ENCODE measurements around the gene CHST8.

The CHST8 gene

DNA sequence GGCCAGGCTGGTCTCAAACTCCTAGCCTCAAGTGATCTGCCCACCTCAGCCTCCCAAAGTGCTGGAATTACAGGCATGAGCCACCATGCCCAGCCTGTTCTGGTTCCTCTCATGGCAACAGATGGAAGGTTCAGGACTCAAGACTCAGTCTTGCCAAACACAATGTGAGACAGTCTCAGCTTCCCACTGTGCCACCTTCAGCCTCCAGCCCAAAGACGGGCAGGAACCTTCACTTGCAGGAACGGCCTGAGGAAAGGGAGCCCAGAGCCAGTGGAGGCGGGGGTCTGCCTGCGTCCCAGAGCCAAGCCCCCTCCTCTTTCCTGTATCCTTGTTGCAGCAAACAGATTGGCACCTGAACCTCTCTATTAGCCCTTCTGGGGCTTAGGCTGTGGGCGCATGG is 2.9 kb upstream of the CHST8 start:
- no peak for DNase-seq

DNA sequence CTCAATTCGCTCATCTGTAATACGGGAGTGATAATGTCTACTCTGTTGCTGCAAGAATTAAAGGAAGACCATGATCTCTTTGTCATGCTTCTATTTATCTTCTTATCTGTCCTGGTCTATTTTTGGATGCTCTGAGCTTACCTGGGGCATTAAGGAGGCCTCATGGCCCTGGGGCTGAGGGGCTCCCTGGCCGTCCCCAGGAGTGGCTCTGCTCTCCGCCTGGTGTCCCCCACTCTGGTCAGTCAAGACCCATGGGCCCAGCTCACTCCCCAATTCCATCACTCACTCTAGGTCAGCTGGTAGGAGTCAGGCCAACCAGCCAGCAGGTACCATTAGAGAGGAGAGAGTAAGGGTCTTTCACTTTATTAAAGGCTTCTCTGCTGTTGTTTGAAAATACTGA is 1.1 kb upstream of the CHST8 start:
- no peak for DNase-seq

DNA sequence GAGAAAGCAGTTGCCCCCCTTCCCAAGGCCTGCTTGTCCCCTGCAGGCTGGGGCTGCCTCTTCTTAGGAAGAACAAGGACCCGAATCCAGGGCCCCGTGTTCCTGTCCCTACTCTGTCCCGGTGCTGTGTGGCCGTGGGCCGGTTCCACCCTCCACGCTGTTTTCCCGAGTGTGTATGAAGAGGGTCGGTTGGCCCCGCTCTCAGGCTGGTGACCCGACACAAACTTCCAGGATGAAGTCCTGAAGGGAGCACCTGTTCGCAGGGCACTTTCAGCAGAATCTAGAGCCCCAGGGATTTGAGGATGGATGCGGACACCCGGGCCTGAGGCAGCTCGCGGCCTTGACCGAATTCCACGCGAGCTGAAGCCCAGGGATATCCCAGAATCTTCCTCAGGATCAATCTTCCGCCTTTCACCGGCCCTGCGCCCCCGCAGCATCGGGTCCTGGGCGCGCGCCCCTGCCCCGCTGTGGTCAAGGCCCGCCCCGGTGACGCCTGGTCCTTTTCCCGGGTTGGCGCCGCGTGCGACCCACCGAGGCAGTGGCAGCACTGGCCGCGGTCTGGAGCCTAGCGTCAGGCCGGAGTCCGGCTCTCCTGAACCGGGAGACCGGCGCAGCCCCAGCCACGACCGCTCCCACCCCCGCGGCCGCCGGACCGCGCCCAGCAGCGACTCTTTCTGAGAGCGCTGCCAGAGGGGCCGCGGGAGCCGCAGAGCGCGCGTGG is 528 bp upstream of the CHST8 start:
- DNase-seq: no peak

DNA sequence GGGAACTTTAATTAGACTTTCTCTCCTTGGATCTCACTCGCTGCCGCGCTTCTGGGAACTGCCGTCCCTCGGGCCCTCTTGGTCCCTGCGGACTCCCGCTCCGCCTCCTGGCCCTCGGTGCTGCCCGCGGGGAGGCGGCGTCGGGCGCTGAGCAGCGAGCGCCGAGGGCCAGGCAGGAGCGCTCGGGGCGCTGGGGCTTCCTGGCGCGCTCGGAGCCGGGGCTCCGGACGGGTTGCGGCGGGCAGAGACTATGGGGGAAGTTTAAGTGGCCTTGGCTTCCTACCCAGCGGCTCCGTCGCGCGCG is 704 bp downstream of the CHST8 start:
- DNase-seq: no peak

DNA sequence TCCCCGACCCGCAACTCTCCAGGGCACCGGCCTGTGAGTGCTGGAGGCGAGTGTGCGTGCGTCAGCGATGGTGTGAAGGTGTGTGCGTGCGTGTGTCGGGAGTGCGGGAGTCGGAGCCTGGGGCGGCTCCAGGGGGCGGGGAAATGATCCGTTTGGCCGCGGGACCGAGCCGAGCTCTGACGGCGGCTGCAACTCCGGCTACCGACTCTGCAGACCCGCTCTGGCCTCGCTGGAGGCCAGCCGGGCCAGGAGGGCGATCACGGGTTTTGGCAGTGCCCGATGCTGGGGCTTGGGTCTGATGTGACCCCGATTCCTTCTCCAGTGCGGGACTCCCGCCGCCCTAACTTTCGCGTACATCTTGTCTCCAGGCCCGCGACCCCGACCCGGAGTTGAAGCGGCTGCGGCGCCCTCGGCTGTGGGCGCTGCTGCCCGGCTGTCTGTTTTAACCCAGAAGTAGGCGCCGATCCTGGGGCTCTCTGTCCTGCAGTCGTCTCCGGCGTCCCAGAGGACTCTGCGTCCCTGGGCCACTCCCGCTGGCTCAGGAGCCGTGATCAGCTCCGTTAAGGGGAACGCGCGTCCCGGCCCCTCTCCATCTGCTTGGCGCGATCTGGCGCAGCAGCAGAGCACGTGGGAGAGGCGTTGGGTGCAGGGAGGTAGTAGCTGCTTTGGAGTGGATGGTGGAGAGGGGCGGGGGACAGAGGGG is 1.2 kb downstream of the CHST8 start:
- no peak for DNase-seq

DNA sequence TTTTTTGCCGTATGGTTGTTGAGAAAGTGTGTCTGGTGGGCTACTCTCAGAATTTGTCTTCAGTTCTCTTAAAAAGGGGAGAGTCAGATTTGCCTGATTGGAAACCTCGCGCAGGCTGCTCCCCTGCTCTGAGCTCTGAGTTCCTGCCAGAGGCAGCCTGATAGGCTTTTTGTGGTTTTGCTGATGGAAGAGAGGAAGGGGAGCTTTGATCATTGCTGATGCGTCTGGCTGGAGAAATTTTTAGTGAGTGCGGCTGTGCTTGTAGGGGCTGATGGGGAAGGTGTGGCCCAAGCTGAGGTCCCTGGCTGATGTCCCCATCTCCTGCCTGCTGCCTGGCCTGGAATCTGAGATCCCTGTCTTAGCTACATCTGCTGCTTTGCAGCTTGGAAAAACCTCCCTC is 2.8 kb downstream of the CHST8 start:
- DNase-seq: no peak

DNA sequence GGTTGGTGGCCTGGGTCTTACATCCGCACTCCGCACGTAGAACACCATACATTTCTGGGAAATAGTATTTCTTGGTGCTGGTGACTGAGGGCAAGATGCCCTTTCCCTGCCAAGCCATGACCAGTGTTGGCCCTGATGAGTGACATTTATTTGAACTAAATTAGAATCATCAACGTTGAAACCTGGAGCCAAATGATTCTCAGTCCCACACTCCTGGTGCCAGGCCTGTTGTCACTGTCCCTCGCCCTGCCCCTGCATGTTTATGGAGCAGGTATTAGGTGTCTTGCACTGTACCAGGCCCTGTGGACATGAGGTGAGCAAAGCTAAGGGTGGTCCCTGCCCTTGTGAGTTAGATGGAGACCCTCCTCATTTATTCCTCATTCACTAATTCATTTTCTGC is 5.8 kb downstream of the CHST8 start:
- no peak for DNase-seq

DNA sequence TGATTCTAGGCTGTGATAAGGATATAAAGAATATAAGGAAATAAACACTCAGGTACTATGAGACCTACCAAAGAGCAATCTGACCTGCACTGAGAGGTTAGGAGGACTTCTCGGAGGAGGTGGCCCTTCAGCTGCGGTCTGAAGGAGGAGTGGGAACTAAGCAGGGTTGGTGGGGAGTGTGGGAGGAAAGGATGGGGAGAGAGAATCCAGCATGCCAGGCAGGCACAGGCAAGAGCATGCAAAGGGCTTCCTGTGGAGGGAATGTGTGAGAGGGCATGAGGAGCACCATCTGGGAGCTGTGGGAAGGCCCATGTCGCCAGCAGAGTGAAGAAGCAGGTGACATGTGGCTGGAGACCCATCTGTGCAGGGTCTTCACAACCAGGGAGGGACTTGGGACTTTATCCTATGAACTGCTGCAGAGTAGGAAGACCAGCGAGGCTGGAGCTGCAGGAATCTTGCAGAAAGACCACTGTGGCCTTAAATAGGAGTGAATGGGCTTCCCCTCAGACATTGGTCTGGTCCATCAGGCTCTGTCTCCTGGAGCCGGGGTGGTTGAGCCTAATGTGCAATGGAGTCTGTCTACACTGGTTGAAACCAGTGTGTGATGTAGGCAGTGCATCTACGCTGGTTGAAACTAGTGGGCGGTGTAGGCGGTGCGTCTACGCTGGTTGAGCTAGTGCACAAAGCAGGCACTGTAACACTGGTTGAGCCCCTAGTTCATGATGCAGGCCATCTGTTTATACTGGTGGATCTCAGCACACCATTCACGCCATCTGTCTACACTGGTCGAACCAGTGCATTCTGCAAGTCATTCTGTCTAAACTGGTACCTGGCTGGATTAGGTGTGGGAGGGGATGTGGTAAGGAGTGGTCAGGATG is 6.4 kb downstream of the CHST8 start:
- no peak for DNase-seq

DNA sequence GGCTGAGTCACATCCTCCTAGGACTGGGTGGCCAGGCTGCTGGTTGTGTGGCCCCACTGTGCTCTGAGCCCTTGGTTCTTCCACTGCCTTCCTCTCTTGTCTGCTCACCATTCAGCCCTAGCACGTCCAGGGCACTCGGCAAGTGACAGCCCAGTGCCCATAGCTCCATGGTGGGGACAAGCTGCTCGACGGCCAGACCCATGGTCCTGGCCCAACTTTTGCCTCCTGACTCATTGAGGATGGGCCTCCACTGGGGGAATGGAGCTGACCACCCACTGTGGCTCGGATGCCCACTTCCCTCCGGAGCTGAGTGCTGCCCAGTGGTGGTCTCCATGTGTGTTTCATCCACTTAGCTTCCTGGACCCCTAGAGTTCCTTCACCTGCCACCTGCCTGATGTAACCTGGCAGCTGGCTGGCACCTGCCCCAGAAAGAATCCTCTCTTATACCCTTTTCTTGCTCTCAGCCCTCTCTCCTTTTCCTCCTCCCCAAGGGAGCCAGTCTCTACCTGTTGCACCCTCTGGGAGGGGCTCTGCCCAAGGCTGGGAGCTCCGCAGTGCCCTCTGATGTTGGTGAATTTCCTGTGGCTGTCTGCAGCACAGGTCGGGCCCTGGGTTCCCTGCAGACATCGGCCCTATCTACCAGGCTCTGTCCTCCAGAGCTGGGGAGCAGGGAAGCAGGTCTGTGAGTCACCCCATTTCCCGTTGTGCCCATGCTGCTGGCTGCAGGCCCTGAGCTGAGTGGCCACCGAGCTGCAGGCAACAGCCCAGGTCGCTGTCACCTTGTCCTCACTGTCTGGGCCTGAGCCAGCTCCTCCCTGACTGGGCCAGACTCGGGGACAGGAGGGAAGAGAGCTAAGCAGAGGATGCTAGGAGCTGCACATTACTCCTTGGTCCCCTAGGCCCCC is 7.4 kb downstream of the CHST8 start:
- no peak for DNase-seq

DNA sequence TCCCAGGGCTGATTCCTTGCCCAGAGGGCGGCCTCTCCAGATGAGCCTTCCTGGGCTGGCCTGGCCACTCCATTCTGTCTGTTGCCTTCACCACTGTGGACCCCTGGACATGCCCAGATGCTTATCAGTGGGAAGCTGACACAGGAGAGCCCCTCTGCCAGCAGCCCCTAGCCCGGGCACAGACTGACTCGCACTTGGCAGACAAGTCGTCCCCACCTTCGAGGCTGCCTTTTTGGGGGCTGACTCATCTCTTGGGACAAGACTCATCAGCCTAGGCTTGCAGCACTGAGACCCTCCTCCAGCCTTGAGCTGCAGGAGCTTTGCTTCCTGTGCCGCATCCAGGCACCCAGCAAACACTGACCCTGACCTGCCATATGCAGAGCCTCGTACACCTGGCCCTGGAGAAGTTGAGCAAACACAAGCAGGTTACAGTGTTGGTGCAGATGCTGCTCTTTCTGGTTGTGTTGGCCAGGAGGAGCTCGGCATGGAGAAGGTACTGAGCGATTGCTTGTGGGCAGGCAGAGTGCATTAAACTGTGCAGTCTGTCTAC is 8.1 kb downstream of the CHST8 start:
- no peak for DNase-seq

DNA sequence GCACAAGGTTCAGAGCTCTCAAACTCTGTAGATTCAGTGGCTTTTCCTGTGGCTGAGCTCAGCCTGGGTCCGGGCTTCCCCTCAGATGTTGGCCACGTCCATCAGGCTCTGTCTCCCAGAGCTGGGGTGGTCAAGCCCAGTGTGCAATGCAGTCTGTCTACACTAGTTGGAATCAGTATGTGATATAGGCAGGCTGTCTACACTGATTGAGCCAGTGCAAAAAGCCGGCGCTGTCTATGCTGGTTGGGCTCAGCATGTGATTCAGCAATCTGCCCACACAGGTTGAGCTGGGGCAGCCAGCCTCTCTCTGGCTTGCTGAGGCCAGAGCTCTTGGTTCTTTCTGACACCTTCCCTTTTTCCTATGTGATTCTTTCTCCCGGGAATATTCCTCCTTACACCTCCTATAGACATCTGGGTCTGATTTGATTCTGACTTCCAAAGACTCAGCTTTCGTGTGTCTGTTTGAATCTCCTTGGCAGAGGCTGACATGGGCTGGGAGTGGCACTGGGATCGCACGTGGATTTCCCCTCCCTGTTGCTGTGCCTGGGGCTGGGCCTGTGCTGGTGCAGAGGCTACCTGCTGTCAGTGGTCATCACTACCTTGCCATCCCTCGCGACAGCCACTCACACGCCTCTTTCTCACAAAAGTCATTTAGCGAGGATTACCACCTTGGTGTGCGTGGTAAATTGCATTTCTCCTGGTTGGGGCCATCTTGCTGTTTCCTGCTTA is 9.3 kb downstream of the CHST8 start:
- DNase-seq: no peak

DNA sequence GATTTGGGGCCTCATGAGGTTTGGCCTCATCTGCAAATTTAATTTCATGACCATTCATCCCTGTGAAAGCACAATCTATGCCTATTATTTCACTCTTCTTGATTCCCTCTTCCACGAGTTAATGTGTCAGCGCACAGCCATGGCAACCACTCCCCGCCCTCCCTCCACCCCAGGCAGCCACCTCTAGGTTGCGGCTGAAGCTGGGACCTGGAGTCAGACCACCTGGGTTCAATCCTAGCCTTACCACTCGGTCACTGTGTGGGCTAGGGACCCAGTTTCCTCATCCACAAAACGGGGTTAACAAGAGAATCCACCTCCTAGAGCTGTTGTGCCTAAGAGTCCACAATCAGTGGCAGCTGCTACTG is 9.8 kb downstream of the CHST8 start:
- no peak for DNase-seq

DNA sequence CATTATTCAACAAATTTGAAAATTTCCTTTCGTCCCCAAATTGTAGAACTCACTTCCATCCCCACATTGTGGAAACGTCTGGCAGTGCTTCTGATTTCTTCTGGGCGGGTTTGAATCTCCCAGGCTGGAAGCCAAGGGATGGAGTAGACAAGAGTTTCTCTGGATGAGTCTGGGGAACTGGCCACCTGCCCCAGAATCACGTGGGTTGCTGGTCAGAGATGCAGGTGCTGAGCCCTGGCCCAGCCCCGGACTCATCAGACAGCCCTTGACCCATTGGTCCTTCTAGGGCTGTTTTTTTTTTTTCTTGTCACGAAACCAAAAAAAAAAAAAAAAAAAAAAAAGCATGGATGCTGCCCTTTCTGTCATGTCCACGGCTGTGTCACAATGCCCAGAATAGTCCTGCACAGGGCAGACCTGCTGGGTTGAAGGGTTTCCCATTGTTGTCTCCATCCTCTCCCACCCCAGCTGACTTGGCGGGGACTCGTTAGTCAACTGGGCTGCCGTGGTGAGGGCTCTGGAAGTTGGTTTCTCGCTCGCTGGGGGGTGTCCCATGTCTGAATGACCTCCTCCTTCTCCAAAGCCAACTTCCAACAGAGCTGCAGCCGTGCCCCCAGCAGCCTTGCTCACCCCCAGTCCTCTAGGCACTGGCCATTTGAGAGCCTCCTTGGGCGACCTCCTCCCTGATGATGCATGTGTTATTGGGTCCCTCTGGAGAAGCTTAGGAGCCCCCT is 12.8 kb downstream of the CHST8 start:
- no peak for DNase-seq

DNA sequence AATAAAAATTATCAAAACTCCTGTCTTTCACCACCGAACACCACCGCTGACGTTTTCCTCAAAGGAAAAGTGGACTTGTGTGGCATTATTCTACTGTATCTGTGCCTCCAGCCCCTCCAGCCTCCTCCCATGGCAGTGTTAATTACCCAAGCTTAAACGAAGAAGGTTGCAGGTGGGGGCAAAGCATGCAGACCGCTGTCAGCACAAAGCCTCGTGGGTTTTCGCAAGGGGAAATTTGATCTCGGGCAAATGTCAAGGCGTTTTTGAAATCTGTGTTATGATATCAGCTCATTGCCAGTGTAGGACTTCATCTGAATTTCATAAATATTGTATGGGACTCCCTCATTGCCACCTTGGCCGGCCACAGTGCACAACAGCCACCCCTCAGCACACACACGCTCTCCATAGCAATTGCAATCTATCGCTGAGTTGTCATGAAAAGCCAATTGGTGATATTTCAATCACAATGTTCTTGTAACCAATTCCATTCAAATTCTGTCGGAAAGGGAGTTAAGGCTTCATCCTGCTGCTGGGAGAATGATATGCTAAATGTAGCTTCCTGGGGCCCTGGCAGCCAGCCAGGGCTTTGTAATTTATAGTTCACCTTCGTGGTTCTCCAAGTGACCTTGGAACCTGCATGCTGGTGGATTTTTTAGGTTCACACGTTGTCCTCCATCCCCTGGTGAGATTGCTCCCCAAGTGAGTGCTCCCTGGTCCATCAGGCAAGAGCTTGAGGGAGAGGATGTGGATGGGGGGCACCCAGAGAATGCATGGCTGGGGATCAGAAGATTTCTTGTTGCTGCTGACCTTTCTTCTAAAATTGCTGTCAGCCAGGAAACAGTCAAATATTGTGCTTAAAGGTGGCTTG is 16.6 kb downstream of the CHST8 start:
- no peak for DNase-seq

DNA sequence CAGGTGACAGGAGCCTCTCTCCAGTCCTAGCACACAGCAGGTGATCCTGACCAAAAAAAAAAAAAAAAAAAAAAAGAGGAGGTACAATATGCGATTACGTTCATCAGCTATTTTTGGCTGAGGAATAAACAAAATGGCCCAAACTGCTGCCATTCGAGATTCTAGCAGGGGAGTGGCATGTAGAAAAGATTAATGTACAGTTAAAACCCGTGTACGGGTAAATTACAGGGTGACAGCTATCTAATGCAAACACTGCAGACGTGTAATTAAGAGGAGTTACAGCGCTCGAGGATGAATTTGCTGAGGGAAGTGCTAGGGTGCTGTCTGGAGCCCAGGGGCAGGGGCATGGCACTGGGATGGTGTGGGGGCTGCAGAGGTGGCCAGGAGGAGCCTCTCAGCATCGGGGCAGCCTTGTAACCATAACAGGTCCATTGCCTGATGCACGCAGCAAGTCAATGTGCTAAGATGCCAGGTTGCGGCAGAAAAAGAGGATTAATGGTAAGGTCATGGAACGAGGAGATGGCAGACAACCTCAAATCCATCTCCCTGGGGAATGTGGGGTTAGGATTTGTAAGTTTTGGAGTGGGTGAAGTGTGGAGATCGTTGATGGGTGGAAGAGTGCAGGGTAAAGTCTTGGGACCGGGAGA is 17.4 kb downstream of the CHST8 start:
- DNase-seq: no peak

DNA sequence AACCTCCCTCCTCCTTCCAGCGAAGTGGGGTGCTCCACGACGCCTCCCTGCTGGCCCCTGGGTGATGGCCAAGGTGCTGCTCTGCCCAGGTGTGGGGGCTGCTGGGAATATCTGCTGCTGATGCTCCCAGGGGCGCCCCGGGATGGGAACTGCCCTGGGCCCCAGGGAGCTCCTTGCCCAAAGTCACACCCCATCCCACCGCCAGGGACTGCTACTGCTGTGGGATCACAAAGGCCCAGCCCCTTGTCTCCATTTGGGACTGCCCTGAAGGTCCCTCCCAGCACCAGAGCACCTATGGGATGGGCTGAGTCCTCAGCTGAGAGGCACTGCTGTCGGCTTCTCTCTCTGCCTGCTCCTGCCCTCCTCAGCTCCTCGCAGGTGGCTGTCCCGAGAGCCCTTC is 19.0 kb downstream of the CHST8 start:
- no peak for DNase-seq

DNA sequence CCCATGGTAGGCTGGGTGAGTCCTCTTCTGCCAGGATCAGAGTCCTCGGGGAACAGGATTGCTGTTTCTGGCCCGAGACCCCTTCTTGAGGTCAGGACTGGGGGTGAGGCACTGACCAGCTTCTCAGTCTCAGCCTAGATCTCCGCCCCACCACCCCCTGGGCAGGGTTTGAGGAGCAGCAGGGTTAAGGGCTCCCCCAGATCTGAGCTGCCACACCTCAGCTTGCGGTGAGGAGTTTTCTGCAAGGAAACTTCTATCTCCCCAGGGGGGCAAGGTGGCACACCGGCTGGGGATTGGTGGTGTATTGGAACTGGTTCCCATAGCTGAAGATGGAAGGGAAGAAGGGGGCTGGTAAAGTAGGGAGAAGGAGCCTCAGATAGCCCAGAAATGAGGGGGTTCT is 19.5 kb downstream of the CHST8 start:
- no peak for DNase-seq

DNA sequence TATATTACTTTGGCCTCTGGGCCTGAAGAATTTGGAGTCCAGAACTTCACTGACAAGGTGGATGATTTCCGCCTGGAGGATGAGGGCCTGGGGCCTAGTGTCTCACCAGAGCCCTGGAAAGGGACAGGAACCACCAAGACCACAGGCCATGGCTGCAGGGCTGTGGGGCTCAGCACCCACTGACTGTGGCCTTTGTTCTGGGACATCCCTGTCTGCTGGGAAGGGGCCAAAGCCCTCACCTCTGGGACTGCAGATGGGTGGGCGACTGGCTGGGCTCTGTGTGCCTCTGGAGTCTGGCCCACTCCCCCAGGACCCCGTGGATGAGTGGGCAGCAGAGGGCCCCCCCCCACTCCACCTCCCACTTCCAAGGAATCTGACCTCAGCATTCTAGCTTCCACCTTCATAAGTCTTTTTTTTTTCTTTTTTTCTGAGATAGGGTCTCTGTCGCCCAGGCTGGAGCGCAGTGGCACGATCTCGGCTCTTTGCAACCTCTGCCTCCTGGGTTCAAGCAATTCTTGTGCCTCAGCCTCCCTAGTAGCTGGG is 20.3 kb downstream of the CHST8 start:
- DNase-seq: no peak

DNA sequence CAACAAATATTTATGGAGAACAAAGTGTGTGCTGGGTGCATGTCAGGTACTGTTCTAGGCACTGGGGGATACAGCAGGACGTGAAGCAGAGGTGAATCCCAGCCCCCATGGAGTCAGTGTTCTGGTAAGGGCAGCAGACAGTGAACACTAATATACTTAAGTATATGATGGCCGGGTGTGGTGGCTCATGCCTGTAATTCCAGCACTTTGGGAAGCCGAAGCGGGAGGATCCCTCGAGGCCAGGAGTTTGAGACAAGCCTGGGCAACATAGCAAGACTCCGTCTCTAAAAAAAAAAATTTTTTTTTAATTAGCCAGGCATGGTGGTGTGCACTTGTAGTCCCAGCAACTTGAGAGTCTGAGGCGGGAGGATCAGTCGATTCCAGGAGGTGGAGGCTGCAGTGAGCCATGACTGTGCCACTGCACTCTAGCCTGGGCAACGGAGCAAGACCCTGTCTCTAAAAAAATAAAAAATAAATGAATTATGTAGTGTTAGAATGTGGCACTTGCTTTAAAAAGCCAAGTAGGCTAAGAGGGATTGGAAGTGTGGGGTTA is 22.6 kb downstream of the CHST8 start:
- DNase-seq: no peak
